Lung (tissue), 12 donors: Measurements from ENCODE around the gene UFL1. TPM values are rescaled to one million over a fixed set of nuclear protein-coding genes. Genes with fewer than 3 reads are reported as not detected.

ENCODE experiments used
- ATAC-seq: fragments of 200-7000 bp; cut with Tn5 transposase; one replicate; pipeline ENCODE4 v1.9.1; 2020; ENCODE audit warnings: moderate number of reproducible peaks; ENCODE audit not compliant: insufficient read depth, low FRiP score
- DNase-seq, 3 donors: peaks; one replicate each; pipeline ENCODE4 v3.0.0-alpha.2; 2013 to 2017
- H3K27ac ChIP-seq, 2 donors: one replicate each; pipeline ENCODE4 v1.5.1; 2013; ENCODE audit warnings: mild to moderate bottlenecking in 2 of 2, moderate library complexity in 2 of 2, control low read depth in 1 of 2, inconsistent platforms in 1 of 2, low read depth in 1 of 2, low read length in 1 of 2
- H3K27me3 ChIP-seq, 3 donors: one replicate each; pipeline ENCODE4 v1.5.1; 2013; ENCODE audit warnings: low read length in 2 of 3; ENCODE audit not compliant: control insufficient read depth in 3 of 3, insufficient read depth in 3 of 3
- H3K36me3 ChIP-seq, 4 donors: one replicate each; pipeline ENCODE4 v1.5.1; 2013; ENCODE audit warnings: low read length in 4 of 4, mild to moderate bottlenecking in 1 of 4, moderate library complexity in 1 of 4; ENCODE audit not compliant: control insufficient read depth in 4 of 4, insufficient read depth in 4 of 4
- H3K4me1 ChIP-seq, 5 donors: one replicate each; pipeline ENCODE4 v1.5.1; 2013; ENCODE audit warnings: low read length in 5 of 5, mild to moderate bottlenecking in 2 of 5, moderate library complexity in 1 of 5; ENCODE audit not compliant: control insufficient read depth in 5 of 5, insufficient read depth in 5 of 5
- H3K4me3 ChIP-seq: one replicate; pipeline ENCODE4 v1.5.1; 2013; ENCODE audit warnings: mild to moderate bottlenecking, control low read depth, moderate library complexity
- H3K9ac ChIP-seq, 2 donors: one replicate each; pipeline ENCODE4 v1.5.1; 2013; ENCODE audit warnings: low read length in 2 of 2, control low read depth in 1 of 2; ENCODE audit not compliant: insufficient read depth in 1 of 2
- H3K9me3 ChIP-seq, 4 donors: one replicate each; pipeline ENCODE4 v1.5.1; 2013; ENCODE audit warnings: low read length in 3 of 4, mild to moderate bottlenecking in 1 of 4, moderate library complexity in 1 of 4; ENCODE audit not compliant: control insufficient read depth in 4 of 4, insufficient read depth in 3 of 4
- CTCF ChIP-seq: IDR thresholded peaks from 2 replicates; pipeline ENCODE4 v1.5.1; 2012; ENCODE audit warnings: mild to moderate bottlenecking; ENCODE audit errors: control extremely low read depth, extremely low read depth
- WGBS, 2 donors: extraction: QIAGEN DNeasy Blood & Tissue Kit; methylation state at CpG; one replicate each; pipeline ENCODE4 v1.1.7; 2013; 5-methylcytosine and 5-hydroxymethylcytosine counted together
- polyA plus RNA-seq, 2 donors: library from polyadenylated mRNA; stranded (reverse); fragments of 200-250 nt; gene quantifications; one replicate each; pipeline ENCODE4 v1.2.1, GENCODE V29; 2013
- total RNA-seq, 2 donors: library from RNA; depleted of rRNA in 1 of 2; stranded (reverse); fragments of >200 nt in 1 of 2; gene quantifications; one replicate each; pipeline ENCODE4 v1.2.1, GENCODE V29; 2014 to 2021
- donor health status: control.
- donor health status: control.
- donor health status: Bipolar disorder and iron deficiency.
- donor health status: healthy.
- donor health status: DM: yes; HTN: yes; CAD: no.

Gene UFL1
- total and polyA plus RNA-seq, 4 donors: 12.7 to 33.7 (median 18.0) TPM

DNA sequence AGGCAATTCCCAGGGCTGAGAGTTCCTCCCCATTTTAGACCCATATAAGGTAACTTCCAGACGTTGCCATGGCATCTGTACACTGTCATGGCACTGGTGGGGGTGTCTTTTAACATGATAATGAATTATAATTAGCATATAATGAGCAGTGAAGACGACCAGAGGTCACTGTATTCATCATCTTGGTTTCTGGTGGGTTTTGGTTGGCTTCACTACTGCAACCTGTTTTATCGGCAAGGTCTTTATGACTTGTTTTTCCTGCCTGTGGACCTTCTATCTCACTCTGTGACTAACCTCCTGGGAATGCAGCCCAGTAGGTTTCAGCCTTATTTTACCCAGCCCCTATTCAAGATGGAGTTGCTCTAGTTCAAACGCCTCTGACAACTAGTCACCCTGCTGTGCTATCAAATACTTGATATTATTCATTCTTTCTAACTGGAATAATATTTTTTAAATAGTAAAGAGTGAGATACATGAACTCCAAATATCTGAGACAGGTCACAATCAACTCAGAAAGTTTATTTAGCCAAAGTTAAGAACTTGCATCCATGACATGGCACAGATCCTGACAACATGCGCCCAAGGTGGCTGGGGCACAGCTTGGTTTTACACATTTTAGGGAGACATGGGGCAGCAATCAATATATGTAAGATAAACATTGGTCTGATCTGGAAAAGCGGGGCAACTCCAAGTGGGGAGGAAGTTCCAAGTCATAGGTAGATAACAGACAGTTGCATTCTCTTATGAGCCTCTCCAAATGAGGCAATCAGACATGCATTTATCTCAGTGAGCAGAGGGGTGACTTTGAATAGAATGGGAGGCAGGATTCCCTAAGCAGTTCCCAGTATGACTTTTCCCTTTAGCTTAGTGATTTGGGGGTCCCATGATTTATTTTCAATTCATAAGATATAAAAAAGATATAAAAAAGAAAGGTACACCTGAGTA, 1.2 kb upstream of the UFL1 start:
- DNase-seq: peak in 1 of 3 donors; percentile 19
- WGBS, 2 donors: 70 to 72% methylated on average over 6 of the region's 6 CpGs
- Histone ChIP-seq H3K9me3 (no peaks in the 10 kb centered on the region), H3K27me3 (no peaks in the 10 kb centered on the region), H3K9ac (peak overlapping the region; percentile 52 to 95), H3K4me1 (peaks cover 0 to 19% (median 0%) of the 10 kb centered on the region in 5 donors), H3K36me3 (peaks cover 0 to 7% (median under 1%) of the 10 kb centered on the region in 4 donors), H3K27ac (no peak overlapping the region), H3K4me3 (no peak overlapping the region)
- no peak for ATAC-seq
- no peak for TF ChIP-seq CTCF

- peak overlapping the region; percentile 92 to 97 for H3K27ac ChIP-seq
- DNase-seq (no peak), ATAC-seq (peak; percentile 4)
- no peaks in the 10 kb centered on the region for H3K27me3 ChIP-seq
- TF ChIP-seq CTCF: no peak
- H3K9ac ChIP-seq: peak overlapping the region; percentile 52 to 95
- H3K36me3 ChIP-seq: peaks cover 3 to 13% (median 5%) of the 10 kb centered on the region in 4 donors
- H3K4me1 ChIP-seq: peaks cover 0 to 19% (median 0%) of the 10 kb centered on the region in 5 donors
- peak overlapping the region; percentile 88 for H3K4me3 ChIP-seq
- no peaks in the 10 kb centered on the region for H3K9me3 ChIP-seq
- WGBS, 2 donors: 0 to 1% methylated on average over 8 of the region's 8 CpGs
Measured at GRCh38 chr6:96521306-96521643, 331 bp upstream of the UFL1 start.

- 1% methylated on average over 5 of the region's 5 CpGs for WGBS, 2 donors
- Histone ChIP-seq H3K9ac (peak overlapping the region; percentile 95 to 97), H3K36me3 (peaks cover 2 to 15% (median 5%) of the 10 kb centered on the region in 4 donors), H3K4me1 (peaks cover 0 to 19% (median 0%) of the 10 kb centered on the region in 5 donors), H3K9me3 (no peaks in the 10 kb centered on the region), H3K27me3 (no peaks in the 10 kb centered on the region), H3K4me3 (peak overlapping the region; percentile 88), H3K27ac (peak overlapping the region; percentile 92 to 97)
- ATAC-seq: no peak
- TF ChIP-seq CTCF: no peak
- peak in 2 of 3 donors; percentile 63 to 69 for DNase-seq
Measured at GRCh38 chr6:96522465-96523009, 931 bp downstream of the UFL1 start.
